ENCODE measurements around the gene MAGEF1. TPM values are rescaled to one million over a fixed set of nuclear protein-coding genes. Genes with fewer than 3 reads are reported as not detected.

MAGEF1 gene
- total and polyA plus RNA-seq, 2 donors (not counting 3 experiments of a cell fraction or from before 2014, with no cell fraction given) = 7.0 to 14.2 TPM

GRCh38 chr3:184669578-184669977 lies 42.3 kb downstream of the MAGEF1 start:
- dilution Hi-C loops (cut with MboI; ENCODE audit: extremely low pct_ligation_motif_present, low sequenced_read_pairs) (no loop called here), intact Hi-C loops (cut with micrococcal nuclease) (no loop called here)
- no peak for FAIRE-seq
- no peak overlapping the region for H3K27ac ChIP-seq (ENCODE audit: insufficient read depth, low read depth, low read length)
- no peaks in the 10 kb centered on the region for H3K9me3 ChIP-seq (replicated peaks; ENCODE audit: control insufficient read depth, insufficient read depth, low read length)
- no peak for DNase-seq (ENCODE audit: low read depth, low spot score)
- H3K4me3 ChIP-seq (replicated peaks in 1 of 3; ENCODE audit: insufficient read depth in 1 of 3, low read depth in 1 of 3, low read length in 3 of 3) = no peak overlapping the region
- H3K27me3 ChIP-seq (ENCODE audit: control insufficient read depth in 2 of 2, insufficient read depth in 2 of 2, low read length in 2 of 2) = peaks cover 0 to 5% of the 10 kb centered on the region in 2 experiments
- H3K36me3 ChIP-seq (ENCODE audit: control insufficient read depth in 2 of 2, extremely low read depth in 1 of 2, insufficient read depth in 2 of 2, low read length in 2 of 2) = no peaks in the 10 kb centered on the region
- no peaks in the 10 kb centered on the region for H4K20me1 ChIP-seq (replicated peaks; ENCODE audit: control insufficient read depth, extremely low read depth, insufficient read depth, low read length)
- TF ChIP-seq CTCF (IDR thresholded peaks at IDR 0.05; ENCODE audit: extremely low read depth in 1 of 2, insufficient read depth in 1 of 2, low read depth in 1 of 2, low read length in 2 of 2) (no peak), POLR2A (IDR thresholded peaks at IDR 0.05; ENCODE audit: low read depth, low read length) (no peak), JUN (IDR thresholded peaks at IDR 0.05; ENCODE audit: borderline replicate concordance, insufficient read depth, insufficient read length, low read depth) (no peak), GATA2 (IDR thresholded peaks at IDR 0.05; ENCODE audit: insufficient read depth, insufficient read length, low read depth, low read length) (no peak), POLR2AphosphoS5 (IDR thresholded peaks at IDR 0.05; ENCODE audit: insufficient read depth, low read depth, low read length) (no peak), FOS (IDR thresholded peaks at IDR 0.05; ENCODE audit: borderline replicate concordance, insufficient read depth, low read length) (no peak), MYC (IDR thresholded peaks at IDR 0.05; ENCODE audit: low read depth, low read length) (no peak), EZH2 (IDR thresholded peaks at IDR 0.05; ENCODE audit: borderline replicate concordance, low read depth, low read length, severe bottlenecking) (no peak)
- TF ChIP-seq, protein P1, sequence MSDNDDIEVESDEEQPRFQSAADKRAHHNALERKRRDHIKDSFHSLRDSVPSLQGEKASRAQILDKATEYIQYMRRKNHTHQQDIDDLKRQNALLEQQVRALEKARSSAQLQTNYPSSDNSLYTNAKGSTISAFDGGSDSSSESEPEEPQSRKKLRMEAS (IDR thresholded peaks at IDR 0.05; ENCODE audit: insufficient read depth, insufficient read length) = no peak
- H3K9ac ChIP-seq (replicated peaks; ENCODE audit: extremely low read depth, insufficient read depth, low read length) = no peak overlapping the region
- ChIA-PET POLR2A (no interaction called here), CTCF (no interaction called here)
- H3K9me1 ChIP-seq (replicated peaks; ENCODE audit: control insufficient read depth, extremely low read depth, insufficient read depth, low read length) = no peaks in the 10 kb centered on the region
- no TSS peak for BruUV-seq (replicated peaks)
- no peak overlapping the region for H2AFZ ChIP-seq (ENCODE audit: low read depth, low read length)
- H3K4me1 ChIP-seq (ENCODE audit: control insufficient read depth, extremely low read depth, insufficient read depth, low read length) = no peaks in the 10 kb centered on the region
- no peaks in the 10 kb centered on the region for H3K79me2 ChIP-seq (ENCODE audit: control insufficient read depth, insufficient read depth, low read length)
- no peak overlapping the region for H3K4me2 ChIP-seq (ENCODE audit: insufficient read depth, low read length)

All from endothelial cell of umbilical vein (primary cell).